DND-41 (cell line): ENCODE data around the gene C5.

ENCODE experiments used
- ATAC-seq: fragments of 200-7000 bp; cut with Tn5 transposase; 3 replicates; pipeline ENCODE4 v1.9.1; 2021; ENCODE audit warnings: low read depth; ENCODE audit not compliant: insufficient read depth
- DNase-seq: peaks from one replicate; pipeline ENCODE4 v3.0.0-alpha.2; 2020
- H2AFZ ChIP-seq: 2 replicates; pipeline ENCODE4 v1.6.0; 2012; ENCODE audit warnings: low read depth, low read length
- H3K27ac ChIP-seq: 2 replicates; pipeline ENCODE4 v1.5.1; 2012; ENCODE audit warnings: low read length, inconsistent platforms
- H3K27me3 ChIP-seq: fragments of 200-600 bp; sonication (generic); 2 replicates; pipeline ENCODE4 v1.6.0; 2012; ENCODE audit warnings: low read length, mild to moderate bottlenecking, inconsistent platforms; ENCODE audit not compliant: insufficient read depth, poor library complexity
- H3K36me3 ChIP-seq: 2 replicates; pipeline ENCODE4 v1.5.1; 2012; ENCODE audit warnings: low read length, inconsistent platforms; ENCODE audit not compliant: insufficient read depth
- H3K4me1 ChIP-seq: 2 replicates; pipeline ENCODE4 v1.5.1; 2012; ENCODE audit warnings: mild to moderate bottlenecking, low read length; ENCODE audit not compliant: insufficient read depth
- H3K4me2 ChIP-seq: 2 replicates; pipeline ENCODE4 v1.6.0; 2012; ENCODE audit warnings: mild to moderate bottlenecking, moderate library complexity, low read length, inconsistent platforms; ENCODE audit not compliant: insufficient read depth
- H3K4me3 ChIP-seq, 2 experiments: fragments of 200-600 bp in 1 of 2; shearing (Covaris generic) in 1 of 2; 2 replicates each; pipeline ENCODE4 v1.5.1; 2012 to 2016; ENCODE audit warnings: inconsistent platforms in 2 of 2, low read length in 2 of 2, mild to moderate bottlenecking in 2 of 2, low read depth in 1 of 2, moderate library complexity in 1 of 2
- H3K79me2 ChIP-seq: 2 replicates; pipeline ENCODE4 v1.6.0; 2012; ENCODE audit warnings: low read length, inconsistent platforms; ENCODE audit not compliant: insufficient read depth
- H3K9ac ChIP-seq: 2 replicates; pipeline ENCODE4 v1.6.0; 2012; ENCODE audit warnings: low read depth, mild to moderate bottlenecking, inconsistent platforms, low read length, moderate library complexity
- H3K9me3 ChIP-seq: 2 replicates; pipeline ENCODE4 v1.5.1; 2012; ENCODE audit warnings: low read length, moderate library complexity, mild to moderate bottlenecking, inconsistent platforms; ENCODE audit not compliant: insufficient read depth, severe bottlenecking
- H4K20me1 ChIP-seq: 2 replicates; pipeline ENCODE4 v1.6.0; 2012; ENCODE audit warnings: low read length; ENCODE audit not compliant: insufficient read depth
- CTCF ChIP-seq: IDR thresholded peaks from 2 replicates; pipeline ENCODE4 v1.5.1; 2012; ENCODE audit warnings: borderline replicate concordance, low read length, moderate library complexity, mild to moderate bottlenecking; ENCODE audit not compliant: poor library complexity, severe bottlenecking; ENCODE audit errors: extremely low read depth
- EZH2 ChIP-seq: IDR thresholded peaks from 3 replicates; pipeline ENCODE4 v1.6.1; 2012; ENCODE audit warnings: borderline replicate concordance, low read depth, mild to moderate bottlenecking, moderate library complexity, low read length, inconsistent platforms; ENCODE audit not compliant: severe bottlenecking

C5 gene

DNA sequence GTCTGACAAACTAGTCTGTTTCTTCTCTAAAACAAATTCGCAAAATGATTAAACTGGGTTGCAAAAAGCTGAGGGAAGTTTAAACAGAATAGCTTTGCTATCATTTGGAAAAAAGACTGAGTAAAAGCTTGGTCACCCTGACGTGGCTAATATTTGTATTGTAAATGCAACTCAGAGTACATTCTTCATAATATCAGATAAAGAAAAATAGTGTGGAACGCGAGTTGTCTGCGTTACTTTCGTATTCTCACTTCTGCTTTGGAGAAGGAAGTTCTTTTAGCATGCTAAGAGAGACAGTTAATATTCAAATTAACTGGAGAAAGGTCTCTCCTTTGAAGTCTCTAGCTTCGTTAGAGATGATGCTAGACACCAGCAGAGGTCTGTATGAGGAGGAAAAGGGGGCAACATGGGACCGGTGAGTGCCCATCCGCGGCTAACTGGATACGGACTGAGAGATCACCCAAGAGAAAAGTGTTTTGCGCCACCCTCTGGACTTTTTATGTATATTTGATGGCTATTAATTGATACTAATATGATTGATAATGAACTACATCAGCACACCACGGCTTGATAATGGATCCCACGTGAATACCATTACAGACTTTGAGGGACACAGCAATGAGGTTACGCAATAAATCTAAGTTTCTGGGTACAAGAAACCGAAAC, 21.8 kb upstream of the C5 start:
- TF ChIP-seq EZH2 (no peak), CTCF (no peak)
- H2AFZ ChIP-seq = peak overlapping the region; percentile 93
- no peaks in the 10 kb centered on the region for H3K27me3 ChIP-seq
- H3K9ac ChIP-seq = peak overlapping the region; percentile 65
- peak overlapping the region; percentile 93 for H3K27ac ChIP-seq
- H3K79me2 ChIP-seq = peaks cover 33% of the 10 kb centered on the region
- H3K36me3 ChIP-seq = no peaks in the 10 kb centered on the region
- peak overlapping the region; percentile 66 for H3K4me2 ChIP-seq
- DNase-seq (peak; percentile 47), ATAC-seq (peak; percentile 57)
- H4K20me1 ChIP-seq = 0 out of 2 replicates have a peak, but pooled peaks cover 6% of the 10 kb centered on the region
- H3K4me1 ChIP-seq = peaks cover 48% of the 10 kb centered on the region
- H3K9me3 ChIP-seq = no peaks in the 10 kb centered on the region
- peak overlapping the region; percentile 15 to 53; a peak in 3 of 4 replicates for H3K4me3 ChIP-seq

GRCh38 chr9:121071370-121071755, 21.3 kb upstream of the C5 start:
- Histone ChIP-seq H4K20me1 (0 out of 2 replicates have a peak, but pooled peaks cover under 1% of the 10 kb centered on the region), H3K4me3 (peak overlapping the region; percentile 15 to 53; a peak in 3 of 4 replicates), H3K27me3 (no peaks in the 10 kb centered on the region), H3K27ac (peak overlapping the region; percentile 93), H3K4me1 (peaks cover 43% of the 10 kb centered on the region), H3K9me3 (no peaks in the 10 kb centered on the region), H3K79me2 (peaks cover 27% of the 10 kb centered on the region), H3K36me3 (no peaks in the 10 kb centered on the region), H3K9ac (peak overlapping the region; percentile 65), H2AFZ (peak overlapping the region; percentile 93), H3K4me2 (peak overlapping the region; percentile 66)
- no peak for DNase-seq
- ATAC-seq = no peak
- TF ChIP-seq CTCF (no peak), EZH2 (no peak)

- no peak overlapping the region for H3K4me2 ChIP-seq
- H4K20me1 ChIP-seq = no peaks in the 10 kb centered on the region
- H3K4me3 ChIP-seq = no peak overlapping the region
- peaks cover 9% of the 10 kb centered on the region for H3K79me2 ChIP-seq
- DNase-seq (no peak), ATAC-seq (no peak)
- H3K36me3 ChIP-seq = no peaks in the 10 kb centered on the region
- H3K27me3 ChIP-seq = no peaks in the 10 kb centered on the region
- no peak overlapping the region for H3K27ac ChIP-seq
- no peak overlapping the region for H3K9ac ChIP-seq
- no peak for TF ChIP-seq CTCF
- TF ChIP-seq EZH2 = no peak
- H3K4me1 ChIP-seq = peaks cover 31% of the 10 kb centered on the region
- no peak overlapping the region for H2AFZ ChIP-seq
- no peaks in the 10 kb centered on the region for H3K9me3 ChIP-seq
Measured at GRCh38 chr9:121069396-121069795, 19.3 kb upstream of the C5 start.

GRCh38 chr9:121067640-121068039, 17.6 kb upstream of the C5 start:
- TF ChIP-seq CTCF (no peak), EZH2 (no peak)
- H3K79me2 ChIP-seq = no peaks in the 10 kb centered on the region
- no peak overlapping the region for H3K27ac ChIP-seq
- ATAC-seq (no peak), DNase-seq (no peak)
- H3K4me3 ChIP-seq = no peak overlapping the region
- no peaks in the 10 kb centered on the region for H3K9me3 ChIP-seq
- H3K27me3 ChIP-seq = no peaks in the 10 kb centered on the region
- no peak overlapping the region for H2AFZ ChIP-seq
- no peaks in the 10 kb centered on the region for H4K20me1 ChIP-seq
- peaks cover 13% of the 10 kb centered on the region for H3K4me1 ChIP-seq
- H3K9ac ChIP-seq = no peak overlapping the region
- no peaks in the 10 kb centered on the region for H3K36me3 ChIP-seq
- no peak overlapping the region for H3K4me2 ChIP-seq
